Testis (tissue), 3 donors: Measurements from ENCODE around the gene KIAA0232. TPM values are rescaled to one million over a fixed set of nuclear protein-coding genes. Genes with fewer than 3 reads are reported as not detected.

ENCODE experiments used
- DNase-seq: peaks from one replicate; pipeline ENCODE4 v3.0.0-alpha.2; 2019
- H3K27ac ChIP-seq, 2 donors: fragments of 200-600 bp; sonication (generic); one replicate each; pipeline ENCODE4 v1.5.1; 2019
- H3K27me3 ChIP-seq: fragments of 200-600 bp; sonication (generic); one replicate; pipeline ENCODE4 v1.5.1; 2019
- H3K36me3 ChIP-seq: fragments of 200-600 bp; sonication (generic); one replicate; pipeline ENCODE4 v1.5.1; 2017; ENCODE audit warnings: low read depth; ENCODE audit errors: missing control alignments
- H3K4me1 ChIP-seq: fragments of 200-600 bp; sonication (generic); one replicate; pipeline ENCODE4 v1.5.1; 2019
- H3K4me3 ChIP-seq, 2 donors: fragments of 200-600 bp; sonication (generic); one replicate each; pipeline ENCODE4 v1.5.1; 2017 to 2019
- H3K9me3 ChIP-seq: fragments of 200-600 bp; sonication (generic); one replicate; pipeline ENCODE4 v1.5.1; 2017
- POLR2A ChIP-seq: fragments of 450-650 bp; IDR thresholded peaks from one replicate; pipeline ENCODE4 v1.6.1; 2017; ENCODE audit warnings: antibody characterized with exemption, mild to moderate bottlenecking, moderate library complexity
- WGBS, 2 donors: methylation state at CpG; one replicate each; pipeline ENCODE4 v1.1.5; 2018; 5-methylcytosine and 5-hydroxymethylcytosine counted together
- intact Hi-C: fragments of 100-400 bp; cut with DNase I; formaldehyde crosslinking; loops from one replicate; pipeline ENCODE4 v1.15.1; 2023; ENCODE audit warnings: low total_unique reads
- polyA plus RNA-seq: library from polyadenylated mRNA; stranded (reverse); fragments of 350-450 nt; fragmentation: Illumina TruSeq; extraction: RNeasy Lipid Tissue Mini Kit (QIAGEN cat#74804); gene quantifications from one replicate; pipeline ENCODE4 v1.2.3, GENCODE V29; 2014; ENCODE audit warnings: low read depth, low replicate concordance; ENCODE audit not compliant: insufficient read depth
- total RNA-seq, 2 donors: library from RNA; depleted of rRNA; stranded (reverse); fragments of >200 nt; gene quantifications; one replicate each; pipeline ENCODE4 v1.2.3, GENCODE V29; 2016
- TF ChIP-seq, protein P1 (sequence below), 3 experiments: fragments of 450-650 bp in 2 of 3; fragments of 200-600 bp in 1 of 3; sonication (generic) in 1 of 3; IDR thresholded peaks; one replicate each; pipeline ENCODE4 v1.5.1; 2016 to 2019; ENCODE audit warnings: antibody characterized with exemption in 3 of 3, mild to moderate bottlenecking in 2 of 3, moderate library complexity in 1 of 3

Gene KIAA0232
- total and polyA plus RNA-seq, 3 donors from 2014 or later = 22.7 to 48.0 (median 47.9) TPM

DNA sequence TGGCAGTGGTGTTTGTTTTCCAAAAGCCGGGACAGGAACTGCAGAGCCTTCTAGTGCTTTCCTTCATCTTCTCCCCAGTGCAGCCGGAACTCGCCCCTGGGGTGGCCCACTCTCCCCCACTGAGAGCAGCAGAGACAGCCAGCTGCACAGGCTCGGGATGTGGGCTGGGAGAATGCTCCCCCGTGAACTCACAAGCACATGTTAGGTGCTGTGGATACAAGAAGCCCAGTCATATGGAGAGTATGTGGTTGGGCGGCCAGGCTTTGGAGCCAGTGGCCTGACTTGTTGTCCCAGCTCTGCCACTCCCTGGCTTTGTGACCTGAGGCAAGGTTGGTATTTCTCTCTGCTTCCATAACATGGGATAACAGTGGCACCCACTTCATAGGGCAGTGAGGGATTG is 9.4 kb upstream of the KIAA0232 start:
- intact Hi-C loops = no loop called here
- Histone ChIP-seq H3K4me1 (peaks cover 4% of the 10 kb centered on the region), H3K36me3 (no peaks in the 10 kb centered on the region), H3K27me3 (no peaks in the 10 kb centered on the region), H3K27ac (no peak overlapping the region), H3K4me3 (no peak overlapping the region), H3K9me3 (no peaks in the 10 kb centered on the region)
- no peak for TF ChIP-seq POLR2A
- TF ChIP-seq, protein P1, sequence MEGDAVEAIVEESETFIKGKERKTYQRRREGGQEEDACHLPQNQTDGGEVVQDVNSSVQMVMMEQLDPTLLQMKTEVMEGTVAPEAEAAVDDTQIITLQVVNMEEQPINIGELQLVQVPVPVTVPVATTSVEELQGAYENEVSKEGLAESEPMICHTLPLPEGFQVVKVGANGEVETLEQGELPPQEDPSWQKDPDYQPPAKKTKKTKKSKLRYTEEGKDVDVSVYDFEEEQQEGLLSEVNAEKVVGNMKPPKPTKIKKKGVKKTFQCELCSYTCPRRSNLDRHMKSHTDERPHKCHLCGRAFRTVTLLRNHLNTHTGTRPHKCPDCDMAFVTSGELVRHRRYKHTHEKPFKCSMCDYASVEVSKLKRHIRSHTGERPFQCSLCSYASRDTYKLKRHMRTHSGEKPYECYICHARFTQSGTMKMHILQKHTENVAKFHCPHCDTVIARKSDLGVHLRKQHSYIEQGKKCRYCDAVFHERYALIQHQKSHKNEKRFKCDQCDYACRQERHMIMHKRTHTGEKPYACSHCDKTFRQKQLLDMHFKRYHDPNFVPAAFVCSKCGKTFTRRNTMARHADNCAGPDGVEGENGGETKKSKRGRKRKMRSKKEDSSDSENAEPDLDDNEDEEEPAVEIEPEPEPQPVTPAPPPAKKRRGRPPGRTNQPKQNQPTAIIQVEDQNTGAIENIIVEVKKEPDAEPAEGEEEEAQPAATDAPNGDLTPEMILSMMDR (IDR thresholded peaks at IDR 0.05) = no peak
- 74 to 85% methylated on average over 2 to 6 of the region's 6 CpGs for WGBS, 2 donors
- DNase-seq = no peak

DNA sequence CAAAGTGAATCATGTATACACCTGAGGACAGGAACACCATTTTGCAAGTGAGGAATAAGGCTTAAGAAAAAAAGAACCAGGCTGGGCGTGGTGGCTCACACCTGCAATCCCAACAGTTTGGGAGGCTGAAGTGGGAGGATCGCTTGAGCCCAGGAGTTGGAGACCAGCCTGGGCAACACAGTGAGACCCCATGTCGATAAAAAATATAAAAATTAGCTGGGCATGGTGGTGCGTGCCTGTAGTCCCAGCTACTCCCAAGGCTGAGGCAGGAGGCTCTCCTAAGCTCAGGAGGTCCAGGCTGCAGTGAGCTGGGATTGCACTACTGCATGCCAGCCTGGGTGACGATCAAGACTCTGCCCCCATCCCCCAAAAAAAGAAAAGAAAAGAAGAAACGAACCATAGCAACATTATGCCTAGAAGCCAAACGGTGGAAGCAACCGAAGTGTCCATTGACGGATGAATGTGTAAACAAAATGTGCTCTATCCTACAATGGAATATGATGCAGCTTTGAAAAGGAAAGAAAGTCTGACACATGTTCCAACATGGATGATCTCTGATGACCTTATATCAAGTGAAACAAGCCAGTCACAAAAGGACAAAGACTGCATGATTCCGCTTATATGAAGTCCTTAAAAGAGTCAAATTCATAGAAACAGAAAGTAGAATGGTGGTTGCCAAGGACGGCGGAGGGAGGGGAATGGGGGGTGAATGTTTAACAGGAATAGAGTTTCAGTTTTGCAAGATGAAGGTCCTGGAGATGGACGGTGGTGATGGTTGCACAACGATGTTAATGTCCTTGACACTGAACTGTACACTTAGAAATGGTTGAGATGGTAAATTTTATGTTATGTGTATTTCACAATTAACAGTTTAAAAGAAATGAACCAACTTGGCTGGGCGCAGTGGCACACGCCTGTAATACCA is 8.6 kb upstream of the KIAA0232 start:
- Histone ChIP-seq H3K4me1 (no peaks in the 10 kb centered on the region), H3K27me3 (no peaks in the 10 kb centered on the region), H3K36me3 (no peaks in the 10 kb centered on the region), H3K9me3 (no peaks in the 10 kb centered on the region), H3K4me3 (no peak overlapping the region), H3K27ac (no peak overlapping the region)
- intact Hi-C loops = no loop called here
- no peak for DNase-seq
- 85% methylated on average over 16 of the region's 16 CpGs for WGBS, 2 donors
- no peak for TF ChIP-seq POLR2A
- TF ChIP-seq, protein P1 (IDR thresholded peaks at IDR 0.05) = no peak

DNA sequence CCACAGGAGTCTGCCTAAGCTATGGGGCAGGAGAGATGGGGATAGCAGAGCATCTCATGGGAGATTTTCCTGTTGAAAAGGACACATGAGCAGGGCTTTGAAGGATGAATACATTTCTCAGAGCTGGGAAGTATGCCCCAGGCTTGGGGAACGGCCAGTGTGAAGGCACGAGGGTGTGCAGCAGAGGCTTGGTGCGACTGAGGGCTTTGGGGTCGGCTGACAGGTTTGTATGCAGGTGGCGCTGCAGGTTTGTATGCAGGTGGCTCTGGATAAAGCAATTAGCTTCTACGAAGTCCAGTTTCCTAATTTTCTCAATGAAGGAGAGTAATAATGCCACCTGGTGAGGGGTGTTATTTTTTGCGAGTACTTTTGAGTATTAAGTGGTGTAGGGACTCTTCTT is 6.8 kb upstream of the KIAA0232 start:
- DNase-seq = no peak
- Histone ChIP-seq H3K27me3 (no peaks in the 10 kb centered on the region), H3K27ac (no peak overlapping the region), H3K9me3 (no peaks in the 10 kb centered on the region), H3K4me1 (peaks cover 5% of the 10 kb centered on the region), H3K36me3 (no peaks in the 10 kb centered on the region), H3K4me3 (no peak overlapping the region)
- intact Hi-C loops = no loop called here
- no peak for TF ChIP-seq POLR2A
- 80 to 92% methylated on average over 7 of the region's 7 CpGs for WGBS, 2 donors

DNA sequence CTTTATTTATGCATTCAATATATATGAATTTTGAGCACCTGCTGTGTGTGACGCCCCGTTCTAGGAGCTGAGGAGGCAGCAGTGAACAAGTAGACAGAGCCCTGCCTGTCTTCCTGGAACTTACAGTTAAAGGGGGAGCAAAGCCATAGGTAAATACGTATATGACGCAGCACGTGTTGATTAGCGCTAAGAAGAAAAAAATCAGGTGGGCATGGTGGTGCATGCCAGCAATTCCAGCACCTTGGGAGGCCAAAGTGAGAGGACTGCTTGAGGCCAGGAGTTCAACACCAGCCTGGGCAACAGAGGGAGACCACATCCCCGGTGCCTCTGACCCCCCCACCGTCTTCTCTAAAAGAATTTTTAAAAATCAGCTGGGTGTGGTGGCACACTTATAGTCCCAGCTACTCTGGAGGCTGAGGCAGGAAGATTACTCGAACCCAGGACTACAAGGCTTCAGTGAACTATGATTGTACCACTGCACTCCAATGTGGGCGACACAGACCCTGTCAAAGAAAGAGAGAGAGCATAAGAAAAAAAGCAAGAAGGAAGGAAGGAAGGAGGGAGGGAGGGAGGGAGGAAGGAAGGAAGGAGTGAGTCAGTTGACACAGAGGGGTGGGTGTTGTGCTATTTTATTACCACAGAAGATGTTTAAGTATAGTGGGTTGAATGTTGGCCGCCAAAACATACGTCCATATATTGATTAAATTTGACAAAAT is 5.4 kb upstream of the KIAA0232 start:
- DNase-seq = no peak
- intact Hi-C loops = no loop called here
- H3K9me3 ChIP-seq = no peaks in the 10 kb centered on the region
- peaks cover 15% of the 10 kb centered on the region for H3K4me1 ChIP-seq
- no peak overlapping the region for H3K4me3 ChIP-seq
- TF ChIP-seq, protein P1 (IDR thresholded peaks at IDR 0.05) = no peak
- TF ChIP-seq POLR2A = no peak
- no peak overlapping the region for H3K27ac ChIP-seq
- H3K27me3 ChIP-seq = no peaks in the 10 kb centered on the region
- no peaks in the 10 kb centered on the region for H3K36me3 ChIP-seq
- WGBS, 2 donors = 79 to 86% methylated on average over 12 of the region's 12 CpGs

DNA sequence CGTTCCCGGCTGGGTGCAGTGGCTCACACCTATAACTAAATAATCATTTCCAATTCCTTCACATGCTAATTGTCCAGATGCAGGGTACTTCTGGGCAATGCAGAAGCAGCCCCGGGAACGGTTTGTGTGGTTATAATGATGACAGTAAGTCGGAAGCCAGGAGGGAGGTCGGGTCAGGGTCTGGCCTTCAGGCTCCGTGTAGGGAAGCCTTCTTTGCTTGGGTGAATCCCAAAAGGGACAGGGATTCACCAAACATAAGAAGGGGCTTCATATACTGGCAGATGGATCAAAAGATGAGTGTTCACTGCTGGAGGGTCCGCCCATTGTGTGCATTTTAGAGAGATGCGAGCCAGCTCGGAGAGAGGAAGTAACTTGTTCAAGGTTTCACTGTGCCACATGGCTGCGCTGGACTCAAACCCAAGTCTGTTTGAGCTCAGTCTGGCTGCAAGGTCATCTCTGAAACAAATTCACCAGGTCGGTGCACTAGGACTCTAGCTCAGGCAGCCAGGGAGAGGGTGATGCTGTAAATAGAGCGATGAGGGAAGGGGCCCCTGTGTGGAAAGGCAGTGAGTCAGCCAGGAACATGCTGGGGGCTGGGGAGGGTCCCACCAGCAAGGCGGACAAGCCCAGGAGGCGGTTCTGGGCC is 4.8 kb upstream of the KIAA0232 start:
- Histone ChIP-seq H3K36me3 (no peaks in the 10 kb centered on the region), H3K27me3 (no peaks in the 10 kb centered on the region), H3K9me3 (no peaks in the 10 kb centered on the region), H3K4me1 (peaks cover 15% of the 10 kb centered on the region), H3K27ac (no peak overlapping the region), H3K4me3 (no peak overlapping the region)
- TF ChIP-seq, protein P1 (IDR thresholded peaks at IDR 0.05) = no peak
- no peak for TF ChIP-seq POLR2A
- intact Hi-C loops = no loop called here
- no peak for DNase-seq
- 68 to 74% methylated on average over 15 of the region's 15 CpGs for WGBS, 2 donors
